ENCODE measurements around the gene PLCB3. TPM values are rescaled to one million over a fixed set of nuclear protein-coding genes. Genes with fewer than 3 reads are reported as not detected.

Gene PLCB3
- total and polyA plus RNA-seq, 2 of the 13 experiments (the other 11 are each of a cell fraction or from before 2014, with no cell fraction given): 7.5 to 13.8 TPM

DNA sequence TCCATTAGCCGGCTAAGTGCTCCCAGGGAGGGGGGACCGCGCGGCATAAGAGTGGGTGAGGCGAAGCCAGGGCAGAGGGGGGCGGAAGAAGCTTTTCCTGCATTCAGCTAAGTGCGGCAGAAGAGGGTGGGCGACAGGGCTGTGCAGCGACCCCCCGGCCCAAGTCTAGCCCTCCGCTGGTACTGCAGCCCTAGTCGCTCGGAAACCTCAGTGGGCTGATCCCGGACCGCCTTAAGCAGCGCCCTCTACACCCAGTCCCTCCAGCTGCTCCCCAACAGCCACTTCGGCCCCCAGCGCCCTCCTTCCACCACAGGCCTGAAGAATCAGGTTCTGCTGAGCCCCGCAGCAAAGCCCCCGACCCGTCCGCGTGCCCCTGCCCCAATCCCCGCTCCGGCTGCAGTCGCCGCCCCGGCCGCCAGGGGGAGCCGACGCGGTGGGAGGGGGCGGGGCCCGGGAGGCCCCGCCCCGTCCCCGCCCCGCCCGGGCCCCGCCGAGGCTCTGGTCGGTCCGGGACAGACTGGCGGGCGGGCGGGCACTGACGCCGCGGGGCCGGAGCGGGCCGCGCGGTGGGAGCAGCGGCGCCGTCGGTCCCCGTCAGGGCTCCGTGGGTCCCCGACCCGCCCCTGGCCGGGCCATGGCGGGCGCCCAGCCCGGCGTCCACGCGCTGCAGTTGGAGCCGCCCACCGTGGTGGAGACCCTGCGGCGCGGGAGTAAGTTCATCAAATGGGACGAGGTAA, at the start of gene PLCB3 (continued):
- TF ChIP-seq, protein P1, sequence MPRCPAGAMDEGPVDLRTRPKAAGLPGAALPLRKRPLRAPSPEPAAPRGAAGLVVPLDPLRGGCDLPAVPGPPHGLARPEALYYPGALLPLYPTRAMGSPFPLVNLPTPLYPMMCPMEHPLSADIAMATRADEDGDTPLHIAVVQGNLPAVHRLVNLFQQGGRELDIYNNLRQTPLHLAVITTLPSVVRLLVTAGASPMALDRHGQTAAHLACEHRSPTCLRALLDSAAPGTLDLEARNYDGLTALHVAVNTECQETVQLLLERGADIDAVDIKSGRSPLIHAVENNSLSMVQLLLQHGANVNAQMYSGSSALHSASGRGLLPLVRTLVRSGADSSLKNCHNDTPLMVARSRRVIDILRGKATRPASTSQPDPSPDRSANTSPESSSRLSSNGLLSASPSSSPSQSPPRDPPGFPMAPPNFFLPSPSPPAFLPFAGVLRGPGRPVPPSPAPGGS (CRISPR knock-in tag; IDR thresholded peaks at IDR 0.05): 0 out of 2 replicates have a peak, but pooled peaks have one; percentile 12
- no peak for TF ChIP-seq ZSCAN12 (CRISPR knock-in tag; IDR thresholded peaks at IDR 0.05)
- no peak for TF ChIP-seq NKX3-1 (CRISPR knock-in tag; IDR thresholded peaks at IDR 0.05)
- no peak for TF ChIP-seq ZNF607 (CRISPR knock-in tag; IDR thresholded peaks at IDR 0.05; ENCODE audit: borderline replicate concordance)
- TF ChIP-seq TCF7 (IDR thresholded peaks at IDR 0.05; ENCODE audit: low read depth): no peak
- TF ChIP-seq SIN3A (IDR thresholded peaks at IDR 0.05; ENCODE audit: borderline replicate concordance, low read depth, low read length): peak; percentile 19; the same call in 1 of the 2 replicates
- 0 out of 2 replicates have a peak, but pooled peaks have one; percentile 1 for TF ChIP-seq TSC22D2 (CRISPR knock-in tag; IDR thresholded peaks at IDR 0.05; ENCODE audit: borderline replicate concordance)
- no peak for TF ChIP-seq NFIC (IDR thresholded peaks at IDR 0.05; ENCODE audit: low read length)
- TF ChIP-seq ZNF547 (CRISPR knock-in tag; IDR thresholded peaks at IDR 0.05): no peak
- no peak for TF ChIP-seq FOXK2 (IDR thresholded peaks at IDR 0.05)
- TF ChIP-seq NRL (CRISPR knock-in tag; IDR thresholded peaks at IDR 0.05; ENCODE audit: borderline replicate concordance): no peak
- no peak for TF ChIP-seq HDAC6 (IDR thresholded peaks at IDR 0.05; ENCODE audit: low read depth, low read length)
- TF ChIP-seq ZBTB7A (CRISPR knock-in tag; IDR thresholded peaks at IDR 0.05): peak; percentile 90
- no peak for TF ChIP-seq ZBTB10 (CRISPR knock-in tag; IDR thresholded peaks at IDR 0.05; ENCODE audit: borderline replicate concordance)
- no peak for TF ChIP-seq ESRRA (CRISPR knock-in tag; IDR thresholded peaks at IDR 0.05; ENCODE audit: low read depth)
- no peak for TF ChIP-seq KLF9 (CRISPR knock-in tag; IDR thresholded peaks at IDR 0.05; ENCODE audit: low read depth)
- no peak for TF ChIP-seq ZNF180 (CRISPR knock-in tag; IDR thresholded peaks at IDR 0.05; ENCODE audit: borderline replicate concordance, low read depth)
- no peak for TF ChIP-seq ZNF83 (CRISPR knock-in tag; IDR thresholded peaks at IDR 0.05; ENCODE audit: borderline replicate concordance)
- TF ChIP-seq ZNF562 (CRISPR knock-in tag; IDR thresholded peaks at IDR 0.05; ENCODE audit: borderline replicate concordance): no peak
- no peak for TF ChIP-seq ERF (CRISPR knock-in tag; IDR thresholded peaks at IDR 0.05)
- peak; percentile 5 for TF ChIP-seq AGO1 (IDR thresholded peaks at IDR 0.05; ENCODE audit: low read depth, low read length, poor library complexity, severe bottlenecking)
- TF ChIP-seq KDM5B (CRISPR knock-in tag; IDR thresholded peaks at IDR 0.05; ENCODE audit: borderline replicate concordance): peak; percentile 41; the same call in 1 of the 2 replicates
- TF ChIP-seq SMAD9 (CRISPR knock-in tag; IDR thresholded peaks at IDR 0.05): no peak
- no peak for TF ChIP-seq SRSF4 (IDR thresholded peaks at IDR 0.05; ENCODE audit: low read depth, low read length, poor library complexity, severe bottlenecking)
- no peak for TF ChIP-seq SIX4 (CRISPR knock-in tag; IDR thresholded peaks at IDR 0.05)
- no peak for TF ChIP-seq ZNF224 (CRISPR knock-in tag; IDR thresholded peaks at IDR 0.05)
- no peak for TF ChIP-seq ZNF629 (CRISPR knock-in tag; conservative IDR thresholded peaks at IDR 0.05)
- TF ChIP-seq PRMT3 (CRISPR knock-in tag; IDR thresholded peaks at IDR 0.05; ENCODE audit: borderline replicate concordance, low read depth): no peak
- TF ChIP-seq KDM2A (CRISPR knock-in tag; IDR thresholded peaks at IDR 0.05; ENCODE audit: borderline replicate concordance, low read depth): peak; percentile 58; the same call in 1 of the 2 replicates
